PFSK-1 (cell line): Measurements from ENCODE around the gene CDKN2B.

Source experiments
- POLR2AphosphoS5 ChIP-seq: IDR thresholded peaks from 2 replicates; pipeline ENCODE4 v1.6.1; 2012; ENCODE audit warnings: low read depth, mild to moderate bottlenecking, control low read depth, low read length, moderate library complexity
- SIN3A ChIP-seq: IDR thresholded peaks from 2 replicates; pipeline ENCODE4 v1.6.1; 2012; ENCODE audit warnings: mild to moderate bottlenecking, low read length, moderate library complexity, borderline replicate concordance; ENCODE audit not compliant: insufficient read depth
- TAF1 ChIP-seq: IDR thresholded peaks from 2 replicates; pipeline ENCODE4 v1.6.1; 2012; ENCODE audit warnings: low read length, control low read depth, borderline replicate concordance; ENCODE audit not compliant: insufficient read depth

GRCh38 chr9:21966140-21966851 lies 42.8 kb downstream of the CDKN2B start:
- TF ChIP-seq POLR2AphosphoS5: no peak
- TF ChIP-seq TAF1: no peak
- no peak for TF ChIP-seq SIN3A
